Naive B cell (primary cell): Measurements from ENCODE around the gene GPATCH1. TPM values are rescaled to one million over a fixed set of nuclear protein-coding genes. Genes with fewer than 3 reads are reported as not detected.
"Not testable (repeated sequence)": the region's sequence is repeated elsewhere in the genome, so short reads cannot be mapped to it uniquely, and the experiment has no call there.

Experiments
- ATAC-seq, 2 donors: fragments of 150-1000 bp; cut with Tn5 transposase; 2 replicates each; pipeline ENCODE4 v1.10.0; 2021; ENCODE audit warnings: low read depth in 2 of 2, mild to moderate bottlenecking in 2 of 2, moderate library complexity in 2 of 2
- DNase-seq: peaks from one replicate; pipeline ENCODE4 v3.0.0; 2022
- H3K27ac Mint-ChIP-seq, 6 donors: one replicate each; pipeline ENCODE4 v1.8.0; 2020 to 2022; ENCODE audit warnings: mild to moderate bottlenecking in 6 of 6, mixed read lengths in 6 of 6, moderate library complexity in 5 of 6, inconsistent platforms in 2 of 6
- H3K27me3 Mint-ChIP-seq, 3 donors: one replicate each; pipeline ENCODE4 v1.8.0; 2021 to 2022; ENCODE audit warnings: mixed read lengths in 3 of 3, mild to moderate bottlenecking in 1 of 3
- H3K36me3 Mint-ChIP-seq, 2 donors: one replicate each; pipeline ENCODE4 v1.8.0; 2020 to 2022; ENCODE audit warnings: mixed read lengths in 2 of 2, inconsistent platforms in 1 of 2, mild to moderate bottlenecking in 1 of 2
- H3K4me1 Mint-ChIP-seq, 3 donors: one replicate each; pipeline ENCODE4 v1.8.0; 2020 to 2022; ENCODE audit warnings: mixed read lengths in 3 of 3, inconsistent platforms in 1 of 3, mild to moderate bottlenecking in 1 of 3, moderate library complexity in 1 of 3
- H3K4me3 Mint-ChIP-seq, 8 donors: one replicate each; pipeline ENCODE4 v1.8.0; 2020 to 2022; ENCODE audit warnings: mild to moderate bottlenecking in 8 of 8, mixed read lengths in 8 of 8, moderate library complexity in 8 of 8, inconsistent platforms in 2 of 8
- H3K9me3 Mint-ChIP-seq, 7 donors: one replicate each; pipeline ENCODE4 v1.8.0; 2020 to 2022; ENCODE audit warnings: mixed read lengths in 7 of 7, mild to moderate bottlenecking in 5 of 7, inconsistent platforms in 2 of 7, moderate library complexity in 1 of 7
- polyA plus RNA-seq, 6 donors: library from polyadenylated mRNA; unstranded; fragments of 300-500 nt; fragmentation: Illumina TruSeq; gene quantifications; one replicate each; pipeline ENCODE4 v1.2.3, GENCODE V29; 2021; ENCODE audit warnings: low read depth in 6 of 6

The GPATCH1 gene
- 1 to 10 TPM; 1.5 to 8.1 (median 5.1) TPM for polyA plus RNA-seq

- H3K9me3 Mint-ChIP-seq = no peaks in the 10 kb centered on the region
- peak; percentile 93 to 96 for ATAC-seq
Observed at GRCh38 chr19:33080761-33081681, at the start of gene GPATCH1. Gene GPATCH1, plus strand, starts transcription at chr19:33081181. Its CDS starts 13 bp downstream, at chr19:33081194.

GRCh38 chr19:33032218-33032781, 48.7 kb upstream of the GPATCH1 start:
- Mint-ChIP-seq H3K27me3 (no peaks in the 10 kb centered on the region), H3K4me1 (peaks cover 1 to 4% (median 3%) of the 10 kb centered on the region in 3 donors), H3K4me3 (no peak overlapping the region), H3K36me3 (peaks cover 0 to 7% of the 10 kb centered on the region in 2 donors), H3K27ac (no peak overlapping the region), H3K9me3 (peaks cover 0 to 27% (median 16%) of the 10 kb centered on the region in 7 donors)
- DNase-seq (no peak), ATAC-seq (no peak)

More at GRCh38 chr19:33080761-33081681, at the start of gene GPATCH1:
- Mint-ChIP-seq H3K27me3 (no peaks in the 10 kb centered on the region), H3K4me3 (peak within 1 kb of the TSS; percentile 90 to 100 (median 99)), H3K36me3 (peaks cover 0 to 9% of the 10 kb centered on the region in 2 donors), H3K4me1 (peaks cover 14 to 38% (median 30%) of the 10 kb centered on the region in 3 donors), H3K27ac (peak within 1 kb of the TSS; percentile 93 to 99 (median 96))
- DNase-seq = peak; percentile 89

DNA sequence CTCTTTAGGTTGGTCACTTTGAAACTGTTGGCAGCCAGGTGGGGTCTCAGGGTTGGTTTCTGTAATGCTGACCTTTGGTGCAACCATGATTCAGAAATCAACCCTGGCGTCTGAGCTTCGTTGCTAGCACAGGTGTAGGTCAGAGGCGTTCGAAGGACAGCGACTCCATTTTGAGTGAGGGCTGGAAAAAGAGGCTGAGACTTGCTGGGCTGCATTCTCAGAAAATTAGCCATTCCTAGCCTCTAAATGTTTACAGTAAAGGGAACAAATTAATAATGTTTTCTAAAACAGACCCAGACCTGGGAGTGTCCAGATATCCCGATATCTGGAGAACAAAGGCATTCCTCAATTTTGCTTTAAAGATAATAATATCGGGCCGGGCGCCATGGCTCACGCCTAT, 45.5 kb upstream of the GPATCH1 start:
- peak overlapping the region in 1 of 8 donors; percentile 59 for H3K4me3 Mint-ChIP-seq
- no peak for DNase-seq
- H3K36me3 Mint-ChIP-seq = peaks cover 0 to 10% of the 10 kb centered on the region in 2 donors
- peaks cover 7 to 18% (median 10%) of the 10 kb centered on the region in 3 donors for H3K4me1 Mint-ChIP-seq
- no peak overlapping the region for H3K27ac Mint-ChIP-seq
- H3K9me3 Mint-ChIP-seq = peaks cover 0 to 4% (median 2%) of the 10 kb centered on the region in 7 donors
- ATAC-seq = no peak
- H3K27me3 Mint-ChIP-seq = peaks cover 0 to 12% (median 0%) of the 10 kb centered on the region in 3 donors

DNA sequence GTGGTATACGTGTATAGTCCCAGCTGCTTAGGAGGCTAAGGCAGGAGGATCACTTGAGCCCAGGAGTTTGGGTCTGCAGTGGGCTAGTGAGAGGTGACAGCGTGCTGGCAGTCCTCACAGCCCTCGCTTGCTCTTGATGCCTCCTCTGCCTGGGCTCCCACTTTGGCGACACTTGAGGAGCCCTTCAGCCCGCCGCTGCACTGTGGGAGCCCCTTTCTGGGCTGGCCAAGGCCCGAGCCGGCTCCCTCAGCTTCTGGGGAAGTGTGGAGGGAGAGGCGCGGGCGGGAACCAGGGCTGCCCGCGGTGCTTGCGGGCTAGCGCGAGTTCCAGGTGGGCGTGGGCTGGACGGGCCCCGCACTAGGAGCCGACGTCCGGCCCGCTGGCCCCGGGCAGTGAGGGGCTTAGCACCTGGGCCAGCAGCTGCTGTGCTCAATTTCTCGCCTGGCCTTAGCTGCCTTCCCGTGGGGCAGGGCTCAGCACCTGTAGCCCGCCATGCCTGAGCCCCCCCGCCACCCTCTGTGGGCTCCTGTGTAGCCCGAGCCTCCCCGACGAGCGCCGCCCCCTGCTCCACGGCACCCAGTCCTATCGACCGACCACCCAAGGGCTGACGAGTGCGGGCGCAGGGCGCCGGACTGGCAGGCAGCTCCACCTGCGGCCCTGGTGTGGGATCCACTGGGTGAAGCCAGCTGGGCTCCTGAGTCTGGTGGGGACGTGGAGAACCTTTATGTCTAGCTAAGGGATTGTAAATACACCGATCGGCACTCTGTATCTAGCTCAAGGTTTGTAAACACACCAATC, 44.4 kb upstream of the GPATCH1 start:
- peaks cover 0 to 12% (median 0%) of the 10 kb centered on the region in 3 donors for H3K27me3 Mint-ChIP-seq
- not testable (repeated sequence) for H3K9me3 Mint-ChIP-seq, ATAC-seq, DNase-seq
- H3K4me1 Mint-ChIP-seq = peaks cover 7 to 21% (median 10%) of the 10 kb centered on the region in 3 donors
- H3K36me3 Mint-ChIP-seq = peaks cover 0 to 10% of the 10 kb centered on the region in 2 donors
- H3K4me3 Mint-ChIP-seq = peak overlapping the region in 2 of 8 donors; percentile 85 to 89
- H3K27ac Mint-ChIP-seq = peak overlapping the region in 1 of 6 donors; percentile 29

DNA sequence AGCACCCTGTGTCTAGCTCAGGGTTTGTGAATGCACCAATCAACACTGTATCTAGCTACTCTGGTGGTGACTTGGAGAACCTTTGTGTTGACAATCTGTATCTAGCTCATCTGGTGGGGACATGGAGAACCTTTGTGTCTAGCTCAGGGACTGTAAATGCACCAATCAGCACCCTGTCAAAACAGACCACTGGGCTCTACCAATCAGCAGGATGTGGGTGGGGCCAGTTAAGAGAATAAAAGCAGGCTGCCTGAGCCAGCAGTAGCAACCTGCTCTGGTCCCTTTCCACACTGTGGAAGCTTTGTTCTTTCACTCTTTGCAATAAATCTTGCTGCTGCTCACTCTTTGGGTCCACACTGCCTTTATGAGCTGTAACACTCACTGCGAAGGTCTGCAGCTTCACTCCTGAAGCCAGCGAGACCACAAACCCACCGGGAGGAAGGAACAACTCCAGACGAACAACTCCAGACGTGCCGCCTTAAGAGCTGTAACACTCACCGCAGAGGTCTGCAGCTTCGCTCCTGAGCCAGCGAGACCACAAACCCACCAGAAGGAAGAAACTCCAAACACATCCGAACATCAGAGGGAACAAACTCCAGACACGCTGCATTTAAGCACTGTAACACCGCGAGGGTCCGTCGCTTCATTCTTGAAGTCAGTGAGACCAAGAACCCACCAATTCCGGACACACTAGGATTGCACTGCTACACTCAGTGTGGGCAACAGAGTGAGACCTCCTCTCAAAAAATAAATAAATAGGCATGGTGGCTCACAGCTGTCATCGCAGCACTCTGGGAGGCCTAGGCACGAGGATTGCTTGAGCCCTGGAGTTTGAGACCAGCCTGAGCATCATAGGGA, 43.6 kb upstream of the GPATCH1 start:
- H3K4me3 Mint-ChIP-seq = peak overlapping the region; percentile 3 to 89 (median 84)
- H3K4me1 Mint-ChIP-seq = peaks cover 7 to 21% (median 10%) of the 10 kb centered on the region in 3 donors
- not testable (repeated sequence) for DNase-seq

GRCh38 chr19:33039108-33039599, 41.8 kb upstream of the GPATCH1 start:
- Mint-ChIP-seq H3K4me3 (peak overlapping the region in 1 of 8 donors; percentile 63), H3K4me1 (peaks cover 7 to 21% (median 10%) of the 10 kb centered on the region in 3 donors), H3K27me3 (peaks cover 0 to 12% (median 0%) of the 10 kb centered on the region in 3 donors), H3K9me3 (no peaks in the 10 kb centered on the region), H3K36me3 (peaks cover 0 to 10% of the 10 kb centered on the region in 2 donors), H3K27ac (peak overlapping the region in 2 of 6 donors; percentile 33 to 52)
- no peak for DNase-seq
- no peak for ATAC-seq

More for the DNA sequence above, 43.6 kb upstream of the GPATCH1 start:
- not testable (repeated sequence) for H3K9me3 Mint-ChIP-seq, ATAC-seq
- Mint-ChIP-seq H3K27ac (peak overlapping the region in 5 of 6 donors; percentile 22 to 57 (median 41)), H3K36me3 (peaks cover 0 to 10% of the 10 kb centered on the region in 2 donors), H3K27me3 (peaks cover 0 to 12% (median 0%) of the 10 kb centered on the region in 3 donors)

DNA sequence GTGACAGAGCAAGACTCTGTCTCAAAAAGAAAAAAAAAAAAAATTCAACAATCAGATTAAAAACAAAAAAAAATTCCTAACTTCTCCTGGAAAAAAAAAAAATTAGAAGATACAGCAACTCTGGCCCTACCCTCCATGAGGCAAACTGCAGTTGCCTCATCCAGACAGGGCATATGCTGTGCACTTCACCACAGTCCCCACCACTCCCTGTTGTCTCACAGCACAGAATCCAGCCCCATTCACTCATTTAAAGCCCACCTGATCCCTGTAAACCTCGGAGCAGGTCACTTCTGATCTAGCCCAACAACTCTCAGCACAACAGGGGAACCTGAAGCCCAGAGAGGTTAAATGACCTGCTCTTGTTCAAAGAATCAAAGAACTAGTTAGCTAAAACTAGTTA, 41.2 kb upstream of the GPATCH1 start:
- H3K27me3 Mint-ChIP-seq = peaks cover 0 to 12% (median 0%) of the 10 kb centered on the region in 3 donors
- peak overlapping the region in 1 of 8 donors; percentile 47 for H3K4me3 Mint-ChIP-seq
- H3K4me1 Mint-ChIP-seq = peaks cover 7 to 21% (median 10%) of the 10 kb centered on the region in 3 donors
- ATAC-seq = no peak
- no peak for DNase-seq
- no peaks in the 10 kb centered on the region for H3K9me3 Mint-ChIP-seq
- H3K36me3 Mint-ChIP-seq = peaks cover 0 to 10% of the 10 kb centered on the region in 2 donors
- H3K27ac Mint-ChIP-seq = peak overlapping the region in 1 of 6 donors; percentile 71

DNA sequence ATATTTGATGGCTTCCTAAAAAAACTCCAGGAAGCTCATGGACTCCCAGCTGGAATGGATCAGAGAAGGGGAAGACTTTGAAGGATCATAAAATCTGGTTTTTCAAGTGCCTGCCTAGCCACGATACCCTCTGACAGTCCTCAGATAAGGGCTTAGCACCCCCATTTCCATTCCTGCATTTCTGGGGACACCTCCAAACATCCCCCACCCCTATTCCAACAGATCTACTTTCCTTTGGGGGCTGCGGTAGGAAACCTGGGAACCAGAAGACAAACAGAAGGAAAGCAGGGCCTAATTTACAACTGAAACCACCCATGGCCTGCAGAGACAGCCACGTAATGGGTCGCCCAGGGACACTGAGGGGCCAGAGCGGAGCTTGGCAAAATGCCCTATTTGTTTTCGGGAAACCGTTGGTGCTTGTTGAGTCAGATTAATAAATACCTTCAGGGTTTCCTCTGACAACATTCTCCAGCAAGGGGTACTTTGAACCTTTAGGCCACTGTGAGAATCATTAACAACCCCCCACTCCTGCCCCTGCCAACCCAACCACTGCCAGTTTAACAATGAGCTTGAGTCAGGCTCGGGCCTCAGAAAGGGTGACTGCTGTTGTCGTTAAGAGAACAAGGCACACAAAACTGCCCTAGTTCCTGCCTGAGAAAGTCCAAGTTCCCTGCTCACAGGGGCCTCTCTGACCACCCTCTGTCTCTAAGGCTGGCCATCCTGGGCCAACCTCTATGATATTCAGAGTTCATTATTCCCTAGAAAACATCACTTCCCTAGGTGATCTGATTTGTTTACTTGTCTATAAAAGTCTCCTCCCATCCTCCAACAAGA, 39.8 kb upstream of the GPATCH1 start:
- Mint-ChIP-seq H3K27me3 (peaks cover 0 to 12% (median 0%) of the 10 kb centered on the region in 3 donors), H3K4me3 (no peak overlapping the region), H3K9me3 (peaks cover 0 to 2% (median 0%) of the 10 kb centered on the region in 7 donors), H3K36me3 (peaks cover 0 to 10% of the 10 kb centered on the region in 2 donors), H3K27ac (peak overlapping the region in 1 of 6 donors; percentile 62), H3K4me1 (peaks cover 7 to 21% (median 10%) of the 10 kb centered on the region in 3 donors)
- DNase-seq (no peak), ATAC-seq (no peak)

- Mint-ChIP-seq H3K4me1 (peaks cover 7 to 21% (median 10%) of the 10 kb centered on the region in 3 donors), H3K36me3 (peaks cover 0 to 10% of the 10 kb centered on the region in 2 donors), H3K27me3 (peaks cover 0 to 12% (median 0%) of the 10 kb centered on the region in 3 donors)
- H3K9me3 Mint-ChIP-seq, H3K4me3 Mint-ChIP-seq, H3K27ac Mint-ChIP-seq, DNase-seq, ATAC-seq: not testable (repeated sequence)
Observed at GRCh38 chr19:33041828-33042160, 39.2 kb upstream of the GPATCH1 start.

- DNase-seq (no peak), ATAC-seq (no peak)
- Mint-ChIP-seq H3K27me3 (peaks cover 0 to 10% (median 0%) of the 10 kb centered on the region in 3 donors), H3K36me3 (no peaks in the 10 kb centered on the region), H3K4me1 (no peaks in the 10 kb centered on the region), H3K27ac (no peak overlapping the region), H3K9me3 (peaks cover 0 to 2% (median 0%) of the 10 kb centered on the region in 7 donors), H3K4me3 (no peak overlapping the region)
Observed at GRCh38 chr19:33047422-33047821, 33.6 kb upstream of the GPATCH1 start.
